Epithelial cell of esophagus (primary cell): ENCODE data around the gene SLC41A1.

Source experiments
- DNase-seq: peaks from one replicate; pipeline ENCODE4 v3.0.0; 2010; ENCODE audit warnings: low read depth
- H3K4me3 ChIP-seq: 2 replicates; pipeline ENCODE4 v1.5.1; 2011; ENCODE audit warnings: mild to moderate bottlenecking, low read length, control low read depth
- CTCF ChIP-seq: IDR thresholded peaks from 2 replicates; pipeline ENCODE4 v1.5.1; 2011; ENCODE audit warnings: low read depth, mild to moderate bottlenecking, low read length, control low read depth, inconsistent platforms; ENCODE audit not compliant: insufficient read depth; ENCODE audit errors: missing control alignments

SLC41A1 gene

GRCh38 chr1:205772607-205773032 is 40.4 kb downstream of the SLC41A1 start:
- TF ChIP-seq CTCF = no peak
- H3K4me3 ChIP-seq = no peak overlapping the region
- no peak for DNase-seq

GRCh38 chr1:205770618-205771017 is 42.4 kb downstream of the SLC41A1 start:
- H3K4me3 ChIP-seq = no peak overlapping the region
- peak; percentile 55 for DNase-seq
- no peak for TF ChIP-seq CTCF

- DNase-seq = no peak
- TF ChIP-seq CTCF = no peak
- no peak overlapping the region for H3K4me3 ChIP-seq
These were observed 43.2 kb downstream of the SLC41A1 start for GRCh38 chr1:205769641-205770365.

- TF ChIP-seq CTCF = no peak
- peak; percentile 36 for DNase-seq
These were observed 45.8 kb downstream of the SLC41A1 start for GRCh38 chr1:205767248-205767647.

GRCh38 chr1:205766570-205766969 is 46.4 kb downstream of the SLC41A1 start:
- no peak for TF ChIP-seq CTCF
- DNase-seq = no peak
- no peak overlapping the region for H3K4me3 ChIP-seq

More at GRCh38 chr1:205767248-205767647, 45.8 kb downstream of the SLC41A1 start:
- H3K4me3 ChIP-seq = no peak overlapping the region

- DNase-seq = peak; percentile 64
- no peak overlapping the region for H3K4me3 ChIP-seq
- TF ChIP-seq CTCF = no peak
These were observed 47.0 kb downstream of the SLC41A1 start for GRCh38 chr1:205766038-205766437.

- no peak overlapping the region for H3K4me3 ChIP-seq
- no peak for TF ChIP-seq CTCF
- DNase-seq = no peak
These were observed 48.4 kb downstream of the SLC41A1 start for GRCh38 chr1:205764578-205764977.
